Activated CD4-positive, alpha-beta T cell treated with anti-CD3 and anti-CD28 coated beads for 24 hours (primary cell): ENCODE measurements around the gene MAP1LC3B.

Experiments
- DNase-seq, 2 donors: peaks; one replicate each; pipeline ENCODE4 v3.0.0-alpha.2; 2020; ENCODE audit warnings: low read depth in 2 of 2

The MAP1LC3B gene

GRCh38 chr16:87409781-87410180 lies 17.6 kb downstream of the MAP1LC3B start:
- DNase-seq: no peak

DNA sequence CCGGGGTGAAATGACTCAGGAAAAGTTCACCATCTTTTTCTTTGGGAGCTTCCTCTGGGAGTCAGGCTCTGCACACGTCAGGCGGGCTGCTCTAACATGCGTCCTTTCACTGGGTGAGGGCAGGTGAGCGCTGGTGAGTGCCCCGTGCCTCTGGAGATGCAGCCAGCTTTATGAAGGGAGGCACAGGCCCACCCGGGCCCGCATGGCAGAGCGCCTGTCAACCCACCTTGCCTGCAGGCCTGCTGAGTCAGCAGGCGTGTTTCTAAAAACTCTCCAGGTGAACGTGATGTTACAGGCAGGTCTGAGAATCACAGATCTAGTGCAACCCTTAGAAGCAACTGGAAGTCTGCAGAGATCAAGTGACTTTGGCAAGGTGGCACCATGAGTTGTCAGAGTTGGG lies 18.4 kb downstream of the MAP1LC3B start:
- DNase-seq: no peak

- no peak for DNase-seq
These were observed 18.8 kb downstream of the MAP1LC3B start for GRCh38 chr16:87410968-87411367.

DNA sequence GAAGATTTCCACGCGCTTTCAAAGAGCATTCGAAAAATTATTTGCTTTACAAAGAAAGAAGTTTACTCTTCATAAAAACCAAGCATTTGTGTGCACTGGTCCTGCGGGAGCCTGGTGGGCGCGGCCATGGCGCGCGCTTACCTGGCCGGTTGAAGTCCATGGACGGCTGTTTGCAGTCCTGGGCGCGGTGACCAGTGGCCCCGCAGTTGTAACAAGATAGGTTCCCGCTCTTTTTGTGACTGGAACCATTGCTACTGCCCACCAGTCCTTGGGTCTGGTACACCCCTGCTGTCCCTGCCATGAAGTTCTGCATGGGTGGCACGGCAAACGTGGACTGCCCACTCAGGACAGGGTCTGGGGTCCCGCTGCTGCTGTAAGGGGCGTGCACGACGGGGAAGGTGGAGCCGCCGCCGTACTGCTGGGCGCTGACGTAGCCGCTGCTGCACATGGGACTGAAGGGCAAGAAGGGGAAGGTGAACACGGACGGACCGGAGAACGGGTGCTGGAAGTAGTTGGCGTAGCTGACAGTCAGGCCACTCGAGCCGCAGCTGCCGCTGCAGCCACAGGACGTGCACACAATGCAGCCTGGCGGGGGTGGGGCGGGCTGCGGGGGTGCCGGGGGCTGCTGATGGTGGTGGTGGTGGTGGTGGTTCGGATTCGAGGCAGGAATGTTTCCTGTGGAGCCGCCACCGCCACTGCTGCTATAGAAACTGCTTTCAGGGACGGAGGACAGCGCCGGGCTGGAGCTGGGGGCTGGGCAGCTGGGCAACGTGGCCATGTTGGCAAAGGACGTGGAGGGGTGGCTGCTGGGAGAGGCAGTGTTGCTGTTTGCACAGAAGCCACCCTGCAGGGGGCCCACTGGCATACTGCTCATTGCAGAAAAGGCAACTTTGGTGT lies 19.5 kb downstream of the MAP1LC3B start:
- no peak for DNase-seq

DNA sequence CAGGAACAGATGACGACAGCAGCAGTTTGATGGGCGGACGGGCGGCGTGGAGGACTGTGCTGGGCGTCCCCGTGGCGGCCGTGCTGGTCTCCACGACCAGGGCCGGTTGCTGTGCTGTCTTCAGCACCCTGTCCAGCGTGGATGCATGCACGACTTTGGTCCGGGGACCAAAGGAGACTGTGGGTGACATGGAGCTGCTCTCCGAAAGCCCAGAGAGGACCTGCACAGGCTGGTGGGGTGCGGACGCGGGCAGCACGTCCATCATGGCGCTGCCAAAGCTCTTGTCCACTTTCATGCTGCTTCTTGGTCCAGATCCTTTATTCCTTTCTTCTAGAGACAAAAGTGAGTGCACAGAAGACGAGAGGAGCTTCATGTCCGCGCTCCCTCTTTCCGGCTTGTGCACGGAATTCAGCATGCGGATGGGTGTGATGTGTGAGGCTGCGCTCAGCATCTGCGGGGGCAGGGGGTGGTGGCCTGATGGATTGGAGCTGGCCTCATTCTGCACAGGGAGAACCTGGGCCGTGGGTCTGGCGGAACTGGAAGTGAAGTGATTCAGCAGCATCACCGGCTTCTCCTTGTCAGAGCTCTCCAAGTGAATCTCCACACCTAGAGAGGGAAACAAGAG lies 20.3 kb downstream of the MAP1LC3B start:
- no peak for DNase-seq

- DNase-seq: no peak
These were observed 20.9 kb downstream of the MAP1LC3B start for GRCh38 chr16:87412996-87413421.

DNA sequence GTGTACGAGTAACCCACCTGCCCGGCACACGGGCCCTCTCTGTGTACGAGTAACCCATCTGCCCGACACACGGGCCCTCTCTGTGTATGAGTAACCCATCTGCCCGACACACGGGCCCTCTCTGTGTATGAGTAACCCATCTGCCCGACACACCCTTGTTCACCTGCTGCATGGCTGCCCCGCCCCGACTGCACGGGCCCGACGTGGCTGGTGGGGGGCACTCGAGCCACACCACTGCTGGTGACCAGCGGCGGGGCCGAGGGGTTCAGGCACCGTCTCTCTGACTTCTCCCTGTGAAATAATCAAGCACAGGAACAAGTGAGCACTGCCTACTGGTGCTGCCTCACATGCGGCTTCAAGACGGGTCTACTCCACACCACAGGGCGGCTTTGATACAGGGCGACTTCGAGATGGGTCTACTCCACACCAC lies 22.1 kb downstream of the MAP1LC3B start:
- no peak for DNase-seq

DNA sequence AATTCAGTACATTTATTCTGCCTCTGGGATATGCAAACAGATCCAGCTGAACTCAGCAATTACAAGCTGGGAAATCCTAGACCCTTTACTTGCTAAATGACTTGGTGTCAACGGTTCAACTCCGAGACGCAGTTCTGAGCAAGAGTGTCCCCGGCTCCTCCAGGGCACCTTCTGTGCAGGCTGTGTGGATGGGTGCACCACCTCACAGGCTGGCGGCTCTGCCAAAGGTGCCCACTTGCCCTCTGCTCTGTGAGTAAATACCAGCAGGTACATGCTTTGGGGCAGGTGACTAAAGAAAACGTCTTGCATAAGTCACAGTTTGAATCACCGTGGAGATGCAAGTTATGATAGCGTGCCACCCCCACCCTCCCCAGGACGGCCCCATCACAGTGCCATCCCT lies 23.3 kb downstream of the MAP1LC3B start:
- DNase-seq: no peak

- no peak for DNase-seq
These were observed 24.8 kb downstream of the MAP1LC3B start for GRCh38 chr16:87416826-87417527.

DNA sequence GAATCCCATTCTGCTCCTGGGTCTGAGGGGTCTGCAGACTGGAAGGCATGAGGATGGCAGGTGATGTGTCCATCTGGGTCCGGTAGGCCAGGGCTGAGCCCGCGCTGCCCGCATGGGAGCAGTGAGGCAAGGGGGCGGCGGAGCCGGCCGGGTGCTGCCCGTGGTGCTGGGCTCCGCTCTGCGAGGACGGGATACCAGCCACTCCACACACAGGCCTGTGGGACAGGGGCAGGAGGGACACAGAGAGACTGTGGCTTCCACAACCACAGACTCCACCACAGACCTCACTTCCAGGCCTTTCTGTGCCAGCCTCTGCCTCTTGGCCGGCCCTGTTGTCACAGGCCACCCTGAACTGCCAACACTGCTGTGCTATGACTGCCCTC lies 25.4 kb downstream of the MAP1LC3B start:
- DNase-seq: no peak

- no peak for DNase-seq
These were observed 26.1 kb downstream of the MAP1LC3B start for GRCh38 chr16:87418216-87418615.

- DNase-seq: no peak
These were observed 26.5 kb downstream of the MAP1LC3B start for GRCh38 chr16:87418644-87419043.

- DNase-seq: no peak
These were observed 28.2 kb downstream of the MAP1LC3B start for GRCh38 chr16:87420026-87421002.

DNA sequence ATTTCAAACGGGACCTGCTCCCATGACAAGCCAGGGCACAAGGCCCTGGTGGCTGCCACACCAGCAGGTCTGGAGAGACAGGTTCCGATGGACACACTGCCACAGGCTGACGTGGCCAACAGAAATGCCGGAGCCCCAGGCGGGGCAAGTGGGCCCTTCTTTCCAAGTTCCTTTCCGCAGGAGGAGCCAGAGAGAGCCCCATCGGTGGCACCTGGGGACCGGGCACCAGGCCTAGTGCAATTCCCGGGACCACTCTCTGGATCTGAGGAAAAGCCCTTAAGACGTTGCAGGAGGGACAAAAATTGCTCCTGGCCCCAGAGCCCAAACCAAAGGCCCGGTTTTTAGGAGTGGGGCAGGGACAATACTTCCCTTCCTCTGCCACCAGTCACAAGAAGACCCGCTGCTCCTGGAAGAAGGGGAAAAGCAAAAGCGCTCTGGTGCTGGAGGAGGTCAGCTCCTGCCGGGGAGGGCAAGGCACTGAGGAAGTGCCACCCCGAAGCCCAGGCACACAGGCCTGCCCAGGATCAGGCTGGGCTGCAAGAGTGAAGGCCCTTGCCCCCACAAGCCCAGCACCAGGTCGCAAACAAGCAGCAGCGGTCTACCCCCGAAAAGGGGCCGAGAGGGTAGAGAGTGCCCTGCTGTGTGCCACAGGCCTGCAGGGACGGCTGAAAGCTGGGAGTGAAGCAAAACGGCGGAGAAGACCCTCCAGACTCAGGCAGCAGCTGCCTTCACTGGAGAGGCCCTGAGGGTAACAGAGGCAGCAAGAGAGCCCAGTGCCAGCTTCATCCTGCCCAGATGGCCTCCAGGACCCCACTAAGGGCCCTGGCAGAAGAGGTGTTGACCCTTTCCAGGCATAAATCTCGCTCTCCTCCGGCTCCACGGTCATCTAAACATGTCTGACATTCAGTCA lies 29.1 kb downstream of the MAP1LC3B start:
- no peak for DNase-seq

DNA sequence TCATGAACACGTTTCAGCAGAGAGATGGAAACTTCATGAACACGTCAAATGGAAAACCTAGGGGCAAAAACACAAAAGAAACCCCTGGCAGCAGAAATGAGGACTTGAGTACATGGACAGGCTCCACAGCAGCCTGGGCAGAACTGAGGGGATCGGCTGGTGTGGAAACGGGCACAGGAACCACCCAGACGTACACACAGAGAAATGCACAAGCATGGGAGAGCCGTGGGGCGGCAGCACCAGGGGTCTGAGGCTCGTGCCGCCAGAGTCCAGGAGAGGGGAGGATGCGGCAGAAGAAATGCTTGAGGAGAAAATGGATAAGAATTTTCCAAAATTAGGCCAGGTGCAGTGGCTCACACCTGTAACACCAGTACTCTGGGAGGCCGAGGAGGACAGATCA lies 30.0 kb downstream of the MAP1LC3B start:
- no peak for DNase-seq

DNA sequence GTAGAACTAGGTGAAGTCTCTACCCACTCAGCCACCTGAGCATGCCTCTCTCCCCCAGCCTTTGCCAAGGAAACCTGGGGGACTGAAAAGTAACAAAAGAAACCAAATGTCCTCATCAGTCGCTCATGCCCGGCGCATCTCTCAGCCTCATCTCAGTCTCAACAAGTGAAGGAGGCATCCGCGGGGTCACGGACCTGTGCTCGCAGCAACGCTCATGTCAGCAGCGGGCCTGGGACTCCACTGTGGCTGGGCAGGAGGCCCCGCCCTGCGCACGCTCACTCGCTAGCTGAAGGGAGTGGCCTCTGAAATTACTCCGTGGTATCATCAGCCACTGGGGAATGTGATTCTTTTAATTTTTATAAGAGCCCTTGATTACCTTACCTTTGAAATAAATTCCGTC lies 31.3 kb downstream of the MAP1LC3B start:
- DNase-seq: no peak

- DNase-seq: no peak
These were observed 32.1 kb downstream of the MAP1LC3B start for GRCh38 chr16:87424266-87424665.

- DNase-seq: no peak
These were observed 33.8 kb downstream of the MAP1LC3B start for GRCh38 chr16:87425941-87426340.

DNA sequence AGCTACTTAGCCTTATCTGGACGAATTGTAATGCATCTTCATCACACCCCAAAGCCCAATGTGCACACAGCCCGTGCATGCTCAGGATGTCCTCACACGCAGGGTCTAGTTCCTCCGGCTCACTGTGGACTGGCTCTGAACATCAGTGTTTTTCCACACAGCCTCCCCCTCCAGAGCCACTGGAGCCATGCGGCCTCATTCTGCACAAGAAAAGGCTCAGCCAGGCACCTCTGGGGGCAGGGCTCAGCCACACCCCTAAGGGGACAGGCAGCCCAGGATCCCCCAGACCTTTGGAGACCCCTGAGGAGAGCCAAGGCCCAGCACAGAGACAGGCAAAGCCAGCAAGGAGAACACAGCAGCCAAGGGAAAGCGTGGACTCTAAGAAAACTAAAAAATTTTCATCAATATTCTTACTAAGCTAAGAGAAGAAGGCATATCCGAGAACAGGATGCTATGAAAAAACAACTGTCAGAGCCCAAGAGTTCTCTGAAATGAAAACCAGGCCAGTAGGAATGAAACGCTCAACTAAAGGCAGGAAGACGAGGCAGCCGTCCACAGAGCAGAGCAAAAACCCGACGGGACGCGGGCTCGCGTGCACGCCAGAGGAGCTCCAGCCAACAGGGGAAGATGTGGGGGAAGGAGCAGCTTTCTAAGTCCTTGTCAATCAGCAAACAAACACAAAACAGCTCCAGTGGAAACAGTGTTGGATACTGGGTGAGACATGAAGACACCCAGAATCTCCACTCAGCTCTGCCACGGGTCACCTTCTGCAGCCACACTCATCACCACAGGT lies 34.5 kb downstream of the MAP1LC3B start:
- no peak for DNase-seq

DNA sequence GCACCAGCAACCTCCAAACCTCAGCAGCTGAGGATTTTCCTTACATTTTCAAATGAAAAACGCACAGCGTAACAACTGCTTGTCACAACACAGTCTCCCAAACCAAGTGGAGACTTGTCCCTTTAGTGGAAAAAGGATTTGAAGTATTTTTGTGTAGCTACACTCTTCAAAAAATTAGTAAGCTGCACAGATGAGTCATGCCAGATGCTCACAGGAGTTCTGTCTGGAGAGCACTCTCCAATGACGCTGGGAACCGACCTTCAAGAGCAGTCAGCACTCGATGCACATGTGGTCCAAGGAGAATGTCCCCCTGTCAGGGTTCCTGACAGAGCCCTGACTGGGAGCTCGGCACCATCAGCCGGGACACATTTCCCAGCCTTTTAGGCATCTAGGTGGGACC lies 39.8 kb downstream of the MAP1LC3B start:
- no peak for DNase-seq
